GM10248 (cell line): ENCODE data around the gene COL13A1.

Experiments used
- CTCF ChIA-PET: fragments of 300-600 bp; sonication (Branson Sonifier 250); formaldehyde crosslinking; extraction: SDS; loops from one replicate; lab custom pipeline; 2021; ENCODE audit warnings: antibody characterized with exemption; lab: Yijun Ruan, JAX
- POLR2A ChIA-PET: fragments of 350-650 bp; sonication (Branson Sonifier 250); formaldehyde crosslinking; extraction: SDS; loops from one replicate; lab custom pipeline; 2020; ENCODE audit warnings: antibody characterized with exemption; lab: Yijun Ruan, JAX
- DNase-seq: peaks from one replicate; pipeline ENCODE4 v3.0.0; 2012; ENCODE audit errors: extremely low spot score
- TF ChIP-seq, protein P1 (sequence below): IDR thresholded peaks from 2 replicates; pipeline ENCODE4 v1.5.1; 2012; ENCODE audit warnings: mild to moderate bottlenecking, low read depth; ENCODE audit errors: extremely low read depth, missing control alignments, control extremely low read depth

COL13A1 gene

DNA sequence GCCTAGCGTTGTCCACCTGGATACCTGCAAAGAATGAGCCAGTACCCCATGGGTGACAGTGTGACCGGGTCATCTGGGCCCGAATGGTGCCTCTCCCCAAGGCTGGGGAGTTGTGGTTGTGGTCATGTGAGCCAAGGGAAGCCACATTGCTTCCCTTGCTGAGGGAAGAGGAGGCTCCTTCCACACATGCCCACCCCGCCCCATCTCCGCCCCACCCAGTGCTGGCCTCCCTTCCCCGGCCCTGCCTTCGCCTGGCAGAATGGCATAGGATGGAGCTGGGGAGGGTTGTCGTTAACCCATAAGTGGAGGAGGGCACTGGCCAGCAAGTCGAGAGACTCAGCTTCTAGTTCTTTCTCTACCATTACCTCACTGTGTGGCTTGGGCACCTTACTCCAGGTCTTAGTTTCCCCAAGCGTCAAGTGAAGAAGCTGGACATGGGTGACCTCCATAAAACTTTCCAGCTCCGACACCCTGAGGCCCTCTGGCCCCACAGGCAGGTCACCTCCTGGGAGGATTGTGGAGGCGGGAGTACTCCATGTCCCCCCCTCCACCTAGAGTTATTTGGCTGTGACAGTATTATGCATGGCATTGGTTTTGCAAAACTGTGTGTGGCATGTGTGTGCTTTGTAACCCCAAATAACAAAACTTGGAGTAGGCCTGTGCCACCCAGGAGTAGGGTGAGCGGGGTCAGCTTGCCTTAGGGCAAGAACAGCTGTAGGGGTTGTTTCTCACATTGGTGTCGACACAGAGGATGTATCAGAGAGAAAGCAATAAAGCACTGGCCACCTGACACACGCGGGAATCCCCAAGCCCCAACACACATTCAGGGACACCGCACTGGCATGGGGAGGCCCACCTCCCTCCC lies 160.4 kb downstream of the COL13A1 start:
- no peak for DNase-seq
- ChIA-PET CTCF (interaction anchor here (4.9 kb wide), 1 partner anchor 21 kb away, joined by 71 read pairs; no protein-coding TSS in a partner anchor), POLR2A (no interaction called here)
- TF ChIP-seq, protein P1, sequence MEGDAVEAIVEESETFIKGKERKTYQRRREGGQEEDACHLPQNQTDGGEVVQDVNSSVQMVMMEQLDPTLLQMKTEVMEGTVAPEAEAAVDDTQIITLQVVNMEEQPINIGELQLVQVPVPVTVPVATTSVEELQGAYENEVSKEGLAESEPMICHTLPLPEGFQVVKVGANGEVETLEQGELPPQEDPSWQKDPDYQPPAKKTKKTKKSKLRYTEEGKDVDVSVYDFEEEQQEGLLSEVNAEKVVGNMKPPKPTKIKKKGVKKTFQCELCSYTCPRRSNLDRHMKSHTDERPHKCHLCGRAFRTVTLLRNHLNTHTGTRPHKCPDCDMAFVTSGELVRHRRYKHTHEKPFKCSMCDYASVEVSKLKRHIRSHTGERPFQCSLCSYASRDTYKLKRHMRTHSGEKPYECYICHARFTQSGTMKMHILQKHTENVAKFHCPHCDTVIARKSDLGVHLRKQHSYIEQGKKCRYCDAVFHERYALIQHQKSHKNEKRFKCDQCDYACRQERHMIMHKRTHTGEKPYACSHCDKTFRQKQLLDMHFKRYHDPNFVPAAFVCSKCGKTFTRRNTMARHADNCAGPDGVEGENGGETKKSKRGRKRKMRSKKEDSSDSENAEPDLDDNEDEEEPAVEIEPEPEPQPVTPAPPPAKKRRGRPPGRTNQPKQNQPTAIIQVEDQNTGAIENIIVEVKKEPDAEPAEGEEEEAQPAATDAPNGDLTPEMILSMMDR = no peak

DNA sequence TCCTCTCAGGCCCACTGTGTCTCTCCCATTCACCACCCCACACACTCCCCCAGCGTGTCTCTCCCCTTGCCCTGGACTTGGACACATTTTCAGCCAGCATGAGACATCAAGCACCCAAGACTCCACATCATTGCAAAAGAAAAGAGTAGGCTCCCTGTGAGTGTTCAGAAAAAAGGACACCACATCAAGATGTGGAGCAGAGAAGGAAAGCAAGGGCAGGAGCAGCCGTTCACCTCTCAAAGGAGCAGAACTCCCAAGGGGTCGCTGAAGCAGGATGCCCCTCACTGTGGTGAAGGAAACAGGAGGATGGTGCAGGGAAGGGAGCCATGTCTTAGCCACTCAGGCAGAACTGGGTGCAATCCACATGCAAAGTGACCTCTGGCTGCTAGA lies 161.0 kb downstream of the COL13A1 start:
- POLR2A ChIA-PET = no interaction called here
- CTCF ChIA-PET = no interaction called here
- TF ChIP-seq, protein P1 = no peak
- DNase-seq = no peak

DNA sequence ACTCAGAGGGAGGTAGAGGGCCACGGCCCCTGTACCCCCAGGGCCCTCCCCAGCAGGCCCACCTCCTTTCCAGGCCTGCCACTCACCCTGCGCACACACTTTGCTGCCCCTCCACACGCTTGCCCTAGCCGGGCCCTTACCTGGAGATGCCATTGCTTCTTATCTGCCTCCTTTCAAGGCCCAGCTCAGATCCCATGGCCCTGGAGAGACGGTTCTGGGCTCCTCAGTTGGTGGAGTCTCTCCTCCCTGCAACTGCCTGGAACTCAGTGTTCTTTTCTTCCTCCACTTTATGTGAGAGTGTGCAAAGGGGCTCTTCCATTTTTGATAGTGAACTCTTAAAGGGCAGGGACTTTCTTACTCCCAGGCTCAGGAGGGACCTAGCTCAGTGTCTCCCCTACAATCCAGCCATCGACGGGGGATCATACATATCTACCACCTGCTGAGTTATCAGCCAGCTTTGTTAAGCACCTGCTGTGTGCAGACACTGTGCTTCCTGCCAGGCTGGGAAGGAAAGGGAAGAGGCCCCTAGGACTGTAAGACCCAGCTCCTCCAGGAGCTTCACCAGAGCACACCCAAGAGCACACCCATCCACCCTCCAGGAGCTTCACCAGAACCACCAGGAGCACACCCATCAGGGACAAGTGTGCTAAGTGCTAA lies 161.6 kb downstream of the COL13A1 start:
- CTCF ChIA-PET = interaction anchor here (0.5 kb wide), 1 partner anchor 1008 kb away, joined by 3 read pairs; no protein-coding TSS in a partner anchor
- peak; percentile 9 for DNase-seq
- POLR2A ChIA-PET = no interaction called here
- TF ChIP-seq, protein P1 = no peak

DNA sequence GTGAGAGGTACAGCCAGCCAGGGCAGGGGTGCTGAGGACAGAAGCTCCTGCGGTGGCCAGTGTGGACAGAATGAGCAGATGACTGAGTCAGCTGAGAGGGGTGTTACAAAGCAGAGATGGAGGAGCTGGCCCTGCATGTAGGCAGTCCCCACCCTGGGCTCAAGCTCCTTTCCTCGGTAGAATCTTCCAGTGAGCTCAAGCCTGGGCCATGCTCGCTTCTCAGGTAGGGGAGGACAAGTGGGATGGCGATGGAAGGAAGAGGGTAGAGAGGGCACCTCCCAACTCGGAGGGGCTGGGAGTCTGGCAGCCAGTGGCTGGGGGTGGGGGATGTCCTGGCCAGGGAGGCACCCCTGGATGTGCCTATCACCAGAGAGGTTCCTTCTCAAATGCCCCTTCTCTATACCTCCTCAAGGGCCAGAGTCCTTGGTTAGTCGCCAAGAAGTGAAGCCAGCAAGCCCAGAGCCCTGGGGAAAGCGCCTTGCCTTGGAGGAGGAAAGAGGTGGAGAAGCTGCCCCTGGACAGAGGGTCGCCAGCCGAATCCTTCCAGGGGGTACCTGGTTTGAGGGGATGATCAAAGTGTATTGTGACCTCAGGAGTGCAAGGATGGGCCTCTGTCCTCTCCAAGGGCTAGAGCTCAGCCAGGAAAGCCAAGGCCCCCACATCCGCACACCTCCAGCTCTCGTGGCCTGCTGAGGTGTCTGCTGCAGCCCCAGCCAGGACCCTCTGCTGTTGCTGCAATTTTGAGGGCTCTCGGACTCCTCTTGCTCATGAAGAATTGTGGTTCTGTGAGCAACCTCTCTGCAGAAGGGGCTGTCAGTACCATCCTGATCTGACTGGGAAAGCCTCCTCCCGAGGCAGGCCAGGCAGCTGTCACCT lies 162.4 kb downstream of the COL13A1 start:
- POLR2A ChIA-PET = no interaction called here

DNA sequence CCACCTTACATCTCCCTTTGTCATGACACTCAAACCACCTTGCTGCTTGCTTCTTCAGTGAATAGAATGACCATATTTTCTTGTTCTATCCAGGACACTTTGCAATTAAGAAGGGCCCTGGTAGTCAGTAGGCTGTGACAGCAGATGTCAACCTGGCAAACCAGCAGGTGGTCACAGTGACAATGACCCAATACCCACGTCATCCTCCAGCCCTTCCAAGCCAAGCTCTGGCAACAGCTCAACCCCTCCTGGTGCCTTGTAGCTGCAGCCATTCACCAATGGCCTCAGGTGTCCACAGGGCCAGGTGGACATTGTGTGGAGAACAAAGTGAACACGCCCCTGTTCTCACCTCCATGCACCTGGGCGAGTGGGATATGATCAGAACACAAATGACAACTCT lies 163.4 kb downstream of the COL13A1 start:
- DNase-seq = no peak
- CTCF ChIA-PET = no interaction called here
- TF ChIP-seq, protein P1 = no peak
- POLR2A ChIA-PET = no interaction called here

More for the DNA sequence above, 162.4 kb downstream of the COL13A1 start:
- no peak for DNase-seq
- TF ChIP-seq, protein P1 = no peak
- CTCF ChIA-PET = interaction anchor here (0.5 kb wide), 1 partner anchor 1009 kb away, joined by 3 read pairs; no protein-coding TSS in a partner anchor
